ENCODE results near the gene SNX8.

SNX8 gene

GRCh38 chr7:2225336-2225735 is 88.9 kb downstream of the SNX8 start:
- no peaks in the 10 kb centered on the region for H3K27me3 ChIP-seq (ENCODE audit: control insufficient read depth, insufficient read depth, low read length, poor library complexity, severe bottlenecking)
- H3K9me3 ChIP-seq (ENCODE audit: control insufficient read depth, low read length) = no peaks in the 10 kb centered on the region
- WGBS, 2 experiments = 94 to 95% methylated on average over 14 of the region's 14 CpGs
- H3K4me3 ChIP-seq (ENCODE audit: insufficient read depth, low read depth, low read length) = no peak overlapping the region
- H3K4me1 ChIP-seq (ENCODE audit: control insufficient read depth, insufficient read depth, low read length) = no peaks in the 10 kb centered on the region
- H3K27ac ChIP-seq (ENCODE audit: insufficient read depth, low read depth, low read length, poor library complexity, severe bottlenecking) = no peak overlapping the region
- H3K36me3 ChIP-seq (ENCODE audit: control insufficient read depth, insufficient read depth, low read length) = peaks cover 38% of the 10 kb centered on the region

GRCh38 chr7:2224934-2225333 is 89.3 kb downstream of the SNX8 start:
- no peak overlapping the region for H3K27ac ChIP-seq (ENCODE audit: insufficient read depth, low read depth, low read length, poor library complexity, severe bottlenecking)
- 92 to 96% methylated on average over 4 of the region's 4 CpGs for WGBS, 2 experiments
- H3K4me3 ChIP-seq (ENCODE audit: insufficient read depth, low read depth, low read length) = no peak overlapping the region
- no peaks in the 10 kb centered on the region for H3K9me3 ChIP-seq (ENCODE audit: control insufficient read depth, low read length)
- H3K36me3 ChIP-seq (ENCODE audit: control insufficient read depth, insufficient read depth, low read length) = peaks cover 38% of the 10 kb centered on the region
- H3K4me1 ChIP-seq (ENCODE audit: control insufficient read depth, insufficient read depth, low read length) = no peaks in the 10 kb centered on the region
- no peaks in the 10 kb centered on the region for H3K27me3 ChIP-seq (ENCODE audit: control insufficient read depth, insufficient read depth, low read length, poor library complexity, severe bottlenecking)

GRCh38 chr7:2224491-2224928 is 89.7 kb downstream of the SNX8 start:
- WGBS, 2 experiments = 94 to 96% methylated on average over 13 of the region's 13 CpGs
- no peaks in the 10 kb centered on the region for H3K4me1 ChIP-seq (ENCODE audit: control insufficient read depth, insufficient read depth, low read length)
- no peaks in the 10 kb centered on the region for H3K9me3 ChIP-seq (ENCODE audit: control insufficient read depth, low read length)
- no peaks in the 10 kb centered on the region for H3K27me3 ChIP-seq (ENCODE audit: control insufficient read depth, insufficient read depth, low read length, poor library complexity, severe bottlenecking)
- peaks cover 36% of the 10 kb centered on the region for H3K36me3 ChIP-seq (ENCODE audit: control insufficient read depth, insufficient read depth, low read length)
- no peak overlapping the region for H3K4me3 ChIP-seq (ENCODE audit: insufficient read depth, low read depth, low read length)
- H3K27ac ChIP-seq (ENCODE audit: insufficient read depth, low read depth, low read length, poor library complexity, severe bottlenecking) = no peak overlapping the region

GRCh38 chr7:2223321-2223720 is 90.9 kb downstream of the SNX8 start:
- Histone ChIP-seq H3K36me3 (ENCODE audit: control insufficient read depth, insufficient read depth, low read length) (peaks cover 31% of the 10 kb centered on the region), H3K9me3 (ENCODE audit: control insufficient read depth, low read length) (no peaks in the 10 kb centered on the region), H3K27me3 (ENCODE audit: control insufficient read depth, insufficient read depth, low read length, poor library complexity, severe bottlenecking) (no peaks in the 10 kb centered on the region), H3K4me3 (ENCODE audit: insufficient read depth, low read depth, low read length) (no peak overlapping the region), H3K4me1 (ENCODE audit: control insufficient read depth, insufficient read depth, low read length) (no peaks in the 10 kb centered on the region), H3K27ac (ENCODE audit: insufficient read depth, low read depth, low read length, poor library complexity, severe bottlenecking) (no peak overlapping the region)
- 96 to 97% methylated on average over 17 of the region's 17 CpGs for WGBS, 2 experiments

- Histone ChIP-seq H3K4me1 (ENCODE audit: control insufficient read depth, insufficient read depth, low read length) (no peaks in the 10 kb centered on the region), H3K36me3 (ENCODE audit: control insufficient read depth, insufficient read depth, low read length) (peaks cover 35% of the 10 kb centered on the region), H3K9me3 (ENCODE audit: control insufficient read depth, low read length) (no peaks in the 10 kb centered on the region), H3K4me3 (ENCODE audit: insufficient read depth, low read depth, low read length) (no peak overlapping the region), H3K27ac (ENCODE audit: insufficient read depth, low read depth, low read length, poor library complexity, severe bottlenecking) (no peak overlapping the region), H3K27me3 (ENCODE audit: control insufficient read depth, insufficient read depth, low read length, poor library complexity, severe bottlenecking) (no peaks in the 10 kb centered on the region)
- 92 to 94% methylated on average over 22 of the region's 22 CpGs for WGBS, 2 experiments
Measured at GRCh38 chr7:2222516-2222915, 91.7 kb downstream of the SNX8 start.

- WGBS, 2 experiments = 90% methylated on average over 17 of the region's 17 CpGs
- no peaks in the 10 kb centered on the region for H3K4me1 ChIP-seq (ENCODE audit: control insufficient read depth, insufficient read depth, low read length)
- no peaks in the 10 kb centered on the region for H3K27me3 ChIP-seq (ENCODE audit: control insufficient read depth, insufficient read depth, low read length, poor library complexity, severe bottlenecking)
- no peak overlapping the region for H3K27ac ChIP-seq (ENCODE audit: insufficient read depth, low read depth, low read length, poor library complexity, severe bottlenecking)
- peaks cover 35% of the 10 kb centered on the region for H3K36me3 ChIP-seq (ENCODE audit: control insufficient read depth, insufficient read depth, low read length)
- H3K4me3 ChIP-seq (ENCODE audit: insufficient read depth, low read depth, low read length) = no peak overlapping the region
- no peaks in the 10 kb centered on the region for H3K9me3 ChIP-seq (ENCODE audit: control insufficient read depth, low read length)
Measured at GRCh38 chr7:2220954-2221353, 93.3 kb downstream of the SNX8 start.

GRCh38 chr7:2220506-2220905 is 93.7 kb downstream of the SNX8 start:
- Histone ChIP-seq H3K4me3 (ENCODE audit: insufficient read depth, low read depth, low read length) (no peak overlapping the region), H3K4me1 (ENCODE audit: control insufficient read depth, insufficient read depth, low read length) (no peaks in the 10 kb centered on the region), H3K27ac (ENCODE audit: insufficient read depth, low read depth, low read length, poor library complexity, severe bottlenecking) (no peak overlapping the region), H3K9me3 (ENCODE audit: control insufficient read depth, low read length) (no peaks in the 10 kb centered on the region), H3K27me3 (ENCODE audit: control insufficient read depth, insufficient read depth, low read length, poor library complexity, severe bottlenecking) (no peaks in the 10 kb centered on the region), H3K36me3 (ENCODE audit: control insufficient read depth, insufficient read depth, low read length) (peaks cover 35% of the 10 kb centered on the region)
- 94 to 96% methylated on average over 16 of the region's 16 CpGs for WGBS, 2 experiments

- Histone ChIP-seq H3K27ac (ENCODE audit: insufficient read depth, low read depth, low read length, poor library complexity, severe bottlenecking) (no peak overlapping the region), H3K27me3 (ENCODE audit: control insufficient read depth, insufficient read depth, low read length, poor library complexity, severe bottlenecking) (no peaks in the 10 kb centered on the region), H3K9me3 (ENCODE audit: control insufficient read depth, low read length) (no peaks in the 10 kb centered on the region), H3K4me1 (ENCODE audit: control insufficient read depth, insufficient read depth, low read length) (no peaks in the 10 kb centered on the region), H3K4me3 (ENCODE audit: insufficient read depth, low read depth, low read length) (no peak overlapping the region), H3K36me3 (ENCODE audit: control insufficient read depth, insufficient read depth, low read length) (peaks cover 35% of the 10 kb centered on the region)
- 95% methylated on average over 19 of the region's 19 CpGs for WGBS, 2 experiments
Measured at GRCh38 chr7:2220030-2220429, 94.2 kb downstream of the SNX8 start.

GRCh38 chr7:2219606-2220005 is 94.6 kb downstream of the SNX8 start:
- H3K4me3 ChIP-seq (ENCODE audit: insufficient read depth, low read depth, low read length) = no peak overlapping the region
- 95 to 97% methylated on average over 7 to 8 of the region's 8 CpGs for WGBS, 2 experiments
- no peak overlapping the region for H3K27ac ChIP-seq (ENCODE audit: insufficient read depth, low read depth, low read length, poor library complexity, severe bottlenecking)
- H3K27me3 ChIP-seq (ENCODE audit: control insufficient read depth, insufficient read depth, low read length, poor library complexity, severe bottlenecking) = no peaks in the 10 kb centered on the region
- no peaks in the 10 kb centered on the region for H3K9me3 ChIP-seq (ENCODE audit: control insufficient read depth, low read length)
- no peaks in the 10 kb centered on the region for H3K4me1 ChIP-seq (ENCODE audit: control insufficient read depth, insufficient read depth, low read length)
- peaks cover 38% of the 10 kb centered on the region for H3K36me3 ChIP-seq (ENCODE audit: control insufficient read depth, insufficient read depth, low read length)

GRCh38 chr7:2219136-2219535 is 95.1 kb downstream of the SNX8 start:
- H3K4me3 ChIP-seq (ENCODE audit: insufficient read depth, low read depth, low read length) = no peak overlapping the region
- no peak overlapping the region for H3K27ac ChIP-seq (ENCODE audit: insufficient read depth, low read depth, low read length, poor library complexity, severe bottlenecking)
- H3K4me1 ChIP-seq (ENCODE audit: control insufficient read depth, insufficient read depth, low read length) = no peaks in the 10 kb centered on the region
- H3K27me3 ChIP-seq (ENCODE audit: control insufficient read depth, insufficient read depth, low read length, poor library complexity, severe bottlenecking) = no peaks in the 10 kb centered on the region
- peaks cover 43% of the 10 kb centered on the region for H3K36me3 ChIP-seq (ENCODE audit: control insufficient read depth, insufficient read depth, low read length)
- no peaks in the 10 kb centered on the region for H3K9me3 ChIP-seq (ENCODE audit: control insufficient read depth, low read length)
- 95% methylated on average over 15 of the region's 15 CpGs for WGBS, 2 experiments

GRCh38 chr7:2218444-2218785 is 95.8 kb downstream of the SNX8 start:
- peaks cover 43% of the 10 kb centered on the region for H3K36me3 ChIP-seq (ENCODE audit: control insufficient read depth, insufficient read depth, low read length)
- no peaks in the 10 kb centered on the region for H3K4me1 ChIP-seq (ENCODE audit: control insufficient read depth, insufficient read depth, low read length)
- H3K27me3 ChIP-seq (ENCODE audit: control insufficient read depth, insufficient read depth, low read length, poor library complexity, severe bottlenecking) = no peaks in the 10 kb centered on the region
- WGBS, 2 experiments = 90 to 93% methylated on average over 9 of the region's 9 CpGs
- no peaks in the 10 kb centered on the region for H3K9me3 ChIP-seq (ENCODE audit: control insufficient read depth, low read length)
- no peak overlapping the region for H3K4me3 ChIP-seq (ENCODE audit: insufficient read depth, low read depth, low read length)
- H3K27ac ChIP-seq (ENCODE audit: insufficient read depth, low read depth, low read length, poor library complexity, severe bottlenecking) = no peak overlapping the region
